GM23338 (cell line): ENCODE measurements around the gene CHSY1. TPM values are rescaled to one million over a fixed set of nuclear protein-coding genes. Genes with fewer than 3 reads are reported as not detected.

Source experiments
- ATAC-seq: fragments of 200-7000 bp; cut with Tn5 transposase; 3 replicates; pipeline ENCODE4 v1.9.1; 2020
- DNase-seq: peaks from one replicate; pipeline ENCODE4 v3.0.0-alpha.2; 2015; ENCODE audit warnings: low spot score
- H2AFZ ChIP-seq: fragments of 200-600 bp; sonication (generic); 2 replicates; pipeline ENCODE4 v1.8.0; 2016; ENCODE audit warnings: antibody characterized with exemption, mild to moderate bottlenecking, moderate library complexity
- H3F3A ChIP-seq: fragments of 200-600 bp; sonication (generic); replicated peaks from 2 replicates; pipeline ENCODE4 v1.8.0; 2017; ENCODE audit warnings: antibody characterized with exemption, mixed run types, low read depth
- H3K27ac ChIP-seq: fragments of 200-600 bp; sonication (generic); 2 replicates; pipeline ENCODE4 v1.6.1; 2016; ENCODE audit warnings: low read depth
- H3K27me3 ChIP-seq: fragments of 200-600 bp; sonication (generic); 2 replicates; pipeline ENCODE4 v1.8.0; 2016; ENCODE audit warnings: mild to moderate bottlenecking, mixed run types, moderate library complexity; ENCODE audit not compliant: insufficient read depth
- H3K36me3 ChIP-seq: fragments of 200-600 bp; sonication (generic); 2 replicates; pipeline ENCODE4 v1.8.0; 2016; ENCODE audit warnings: mild to moderate bottlenecking; ENCODE audit not compliant: insufficient read depth
- H3K4me1 ChIP-seq: fragments of 200-600 bp; sonication (generic); 2 replicates; pipeline ENCODE4 v1.8.0; 2016; ENCODE audit warnings: mild to moderate bottlenecking, moderate library complexity; ENCODE audit not compliant: insufficient read depth
- H3K4me2 ChIP-seq: fragments of 200-600 bp; sonication (generic); 2 replicates; pipeline ENCODE4 v1.7.1; 2017; ENCODE audit warnings: mixed run types
- H3K4me3 ChIP-seq: fragments of 200-600 bp; sonication (generic); 2 replicates; pipeline ENCODE4 v1.6.1; 2016; ENCODE audit warnings: mixed run types
- H3K79me2 ChIP-seq: fragments of 200-600 bp; sonication (generic); replicated peaks from 2 replicates; pipeline ENCODE4 v1.8.0; 2017; ENCODE audit warnings: mild to moderate bottlenecking; ENCODE audit not compliant: insufficient read depth
- H3K9me2 ChIP-seq: fragments of 200-600 bp; sonication (generic); 2 replicates; pipeline ENCODE4 v1.8.0; 2017; ENCODE audit not compliant: insufficient read depth
- H4K20me1 ChIP-seq: fragments of 200-600 bp; sonication (generic); replicated peaks from 2 replicates; pipeline ENCODE4 v1.8.0; 2017; ENCODE audit warnings: mild to moderate bottlenecking; ENCODE audit not compliant: insufficient read depth
- H3K27ac Mint-ChIP-seq: 2 replicates; pipeline ENCODE4 v1.8.0; 2020; ENCODE audit warnings: inconsistent platforms, mild to moderate bottlenecking, moderate library complexity, mixed read lengths
- H3K27me3 Mint-ChIP-seq: 3 replicates; pipeline ENCODE4 v1.8.0; 2022; ENCODE audit warnings: low read depth, mild to moderate bottlenecking, moderate library complexity, mixed read lengths, inconsistent platforms; ENCODE audit not compliant: insufficient read depth, poor library complexity
- H3K36me3 Mint-ChIP-seq: 3 replicates; pipeline ENCODE4 v1.8.0; 2021; ENCODE audit warnings: low read depth, mild to moderate bottlenecking, inconsistent platforms, moderate library complexity, mixed read lengths
- H3K4me1 Mint-ChIP-seq: 3 replicates; pipeline ENCODE4 v1.8.0; 2020; ENCODE audit warnings: mild to moderate bottlenecking, inconsistent platforms, mixed read lengths
- H3K4me3 Mint-ChIP-seq: 3 replicates; pipeline ENCODE4 v1.8.0; 2021; ENCODE audit warnings: moderate library complexity, mild to moderate bottlenecking, inconsistent platforms, mixed read lengths
- H3K9me3 Mint-ChIP-seq: 3 replicates; pipeline ENCODE4 v1.8.0; 2020; ENCODE audit warnings: moderate library complexity, mild to moderate bottlenecking, inconsistent platforms, mixed read lengths
- CREB1 ChIP-seq: fragments of 250-450 bp; sonication (Bioruptor Pico); IDR thresholded peaks from 2 replicates; pipeline ENCODE4 v1.5.0; 2020; ENCODE audit warnings: low read depth, mild to moderate bottlenecking, moderate library complexity
- EZH2 ChIP-seq: fragments of 200-600 bp; sonication (generic); IDR thresholded peaks from one replicate; pipeline ENCODE4 v1.8.0; 2017; ENCODE audit warnings: antibody characterized with exemption, mild to moderate bottlenecking, low read depth; ENCODE audit not compliant: unreplicated experiment
- EZH2phosphoT487 ChIP-seq: fragments of 200-600 bp; sonication (generic); IDR thresholded peaks from one replicate; pipeline ENCODE4 v1.8.1; 2018; ENCODE audit warnings: antibody characterized with exemption; ENCODE audit not compliant: unreplicated experiment
- JUNB ChIP-seq: IDR thresholded peaks from one replicate; pipeline ENCODE4 v1.6.1; 2016; ENCODE audit warnings: antibody characterized with exemption; ENCODE audit not compliant: unreplicated experiment
- NANOG ChIP-seq: IDR thresholded peaks from 2 replicates; pipeline ENCODE4 v1.6.1; 2016; ENCODE audit warnings: antibody characterized with exemption, borderline replicate concordance
- POLR2AphosphoS5 ChIP-seq: IDR thresholded peaks from 2 replicates; pipeline ENCODE4 v1.6.1; 2016; ENCODE audit warnings: antibody characterized with exemption, low read depth
- ZNF114 ChIP-seq: fragments of 250-450 bp; sonication (Bioruptor Pico); IDR thresholded peaks from 2 replicates; pipeline ENCODE4 v1.5.0; 2020; ENCODE audit warnings: mild to moderate bottlenecking, moderate library complexity
- ZNF331 ChIP-seq: fragments of 250-450 bp; sonication (Bioruptor Pico); IDR thresholded peaks from 2 replicates; pipeline ENCODE4 v1.5.0; 2020; ENCODE audit warnings: low read depth, mild to moderate bottlenecking, moderate library complexity
- polyA plus RNA-seq: library from polyadenylated mRNA; unstranded; fragments of >200 nt; fragmentation: Nextera tagmentation; extraction: Ambion mirVana; gene quantifications from 2 replicates; pipeline ENCODE4 v1.2.1, GENCODE V29; 2016
- total RNA-seq: library from RNA; depleted of rRNA; stranded (reverse); fragments of >200 nt; shearing (Covaris generic); gene quantifications from 2 replicates; pipeline ENCODE4 v1.2.3, GENCODE V29; 2014
- TF ChIP-seq, protein P1 (sequence below): IDR thresholded peaks from 2 replicates; pipeline ENCODE4 v1.6.1; 2016; ENCODE audit warnings: antibody characterized with exemption
- TF ChIP-seq, protein P2 (sequence below), 2 experiments: fragments of 200-600 bp in 1 of 2; sonication (generic) in 1 of 2; conservative IDR thresholded peaks; 2 replicates each; pipeline versions ENCODE4 v1.5.1 to v1.6.1; 2016 to 2017; ENCODE audit warnings: antibody characterized with exemption in 2 of 2, low read depth in 2 of 2, mild to moderate bottlenecking in 2 of 2, moderate library complexity in 1 of 2
- TF ChIP-seq, protein P3 (sequence below): IDR thresholded peaks from one replicate; pipeline ENCODE4 v1.6.1; 2018; ENCODE audit warnings: antibody characterized with exemption; ENCODE audit not compliant: unreplicated experiment
- TF ChIP-seq, protein P4 (sequence below): fragments of 250-450 bp; sonication (Bioruptor Pico); IDR thresholded peaks from 2 replicates; pipeline ENCODE4 v1.5.0; 2020; ENCODE audit warnings: mild to moderate bottlenecking, moderate library complexity

CHSY1 gene
- total and polyA plus RNA-seq, 2 experiments from 2014 or later, result 9.8 to 47.7 TPM

DNA sequence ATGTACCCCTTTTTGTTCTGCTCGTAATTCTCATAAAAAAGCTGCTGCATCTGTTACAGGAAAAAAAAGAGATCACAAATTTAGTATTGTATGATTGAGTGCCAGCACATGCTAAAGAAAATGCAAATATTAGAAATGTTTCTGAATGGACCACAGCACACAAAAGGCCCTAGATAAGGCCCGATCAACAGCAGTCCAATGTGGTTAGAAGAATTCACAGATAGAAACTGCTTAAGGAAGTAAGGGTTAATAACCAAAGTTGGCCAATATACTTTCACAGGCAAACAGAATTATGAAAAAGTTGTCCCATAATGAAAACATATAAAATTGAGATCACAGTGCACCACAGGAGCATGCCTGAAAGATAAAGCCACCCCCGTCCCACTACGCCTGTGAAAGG is 72.9 kb downstream of the CHSY1 start:
- H3K4me2 ChIP-seq, result no peak overlapping the region
- Mint-ChIP-seq H3K27me3 (peaks cover 12% of the 10 kb centered on the region), H3K36me3 (peaks cover 46% of the 10 kb centered on the region), H3K9me3 (no peaks in the 10 kb centered on the region; the same call in 2 of the 3 replicates), H3K4me1 (peaks cover 33% of the 10 kb centered on the region), H3K4me3 (no peak overlapping the region), H3K27ac (0 out of 2 replicates have a peak overlapping the region, but pooled peaks have one; percentile 31)
- no peak overlapping the region for H2AFZ ChIP-seq
- H3F3A ChIP-seq, result peaks cover 4% of the 10 kb centered on the region
- no peaks in the 10 kb centered on the region for H3K36me3 ChIP-seq
- H3K4me1 ChIP-seq, result peaks cover 11% of the 10 kb centered on the region; the same call in 1 of the 2 replicates
- H3K27me3 ChIP-seq, result no peaks in the 10 kb centered on the region
- H4K20me1 ChIP-seq, result peaks cover 8% of the 10 kb centered on the region; the same call in 1 of the 2 replicates
- TF ChIP-seq CREB1 (CRISPR knock-in tag) (no peak), ZNF331 (CRISPR knock-in tag) (no peak), EZH2 (no peak), POLR2AphosphoS5 (no peak), ZNF114 (CRISPR knock-in tag) (no peak), NANOG (no peak), EZH2phosphoT487 (no peak), JUNB (no peak)
- TF ChIP-seq, protein P1, sequence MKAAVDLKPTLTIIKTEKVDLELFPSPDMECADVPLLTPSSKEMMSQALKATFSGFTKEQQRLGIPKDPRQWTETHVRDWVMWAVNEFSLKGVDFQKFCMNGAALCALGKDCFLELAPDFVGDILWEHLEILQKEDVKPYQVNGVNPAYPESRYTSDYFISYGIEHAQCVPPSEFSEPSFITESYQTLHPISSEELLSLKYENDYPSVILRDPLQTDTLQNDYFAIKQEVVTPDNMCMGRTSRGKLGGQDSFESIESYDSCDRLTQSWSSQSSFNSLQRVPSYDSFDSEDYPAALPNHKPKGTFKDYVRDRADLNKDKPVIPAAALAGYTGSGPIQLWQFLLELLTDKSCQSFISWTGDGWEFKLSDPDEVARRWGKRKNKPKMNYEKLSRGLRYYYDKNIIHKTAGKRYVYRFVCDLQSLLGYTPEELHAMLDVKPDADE, result no peak
- TF ChIP-seq, protein P2, sequence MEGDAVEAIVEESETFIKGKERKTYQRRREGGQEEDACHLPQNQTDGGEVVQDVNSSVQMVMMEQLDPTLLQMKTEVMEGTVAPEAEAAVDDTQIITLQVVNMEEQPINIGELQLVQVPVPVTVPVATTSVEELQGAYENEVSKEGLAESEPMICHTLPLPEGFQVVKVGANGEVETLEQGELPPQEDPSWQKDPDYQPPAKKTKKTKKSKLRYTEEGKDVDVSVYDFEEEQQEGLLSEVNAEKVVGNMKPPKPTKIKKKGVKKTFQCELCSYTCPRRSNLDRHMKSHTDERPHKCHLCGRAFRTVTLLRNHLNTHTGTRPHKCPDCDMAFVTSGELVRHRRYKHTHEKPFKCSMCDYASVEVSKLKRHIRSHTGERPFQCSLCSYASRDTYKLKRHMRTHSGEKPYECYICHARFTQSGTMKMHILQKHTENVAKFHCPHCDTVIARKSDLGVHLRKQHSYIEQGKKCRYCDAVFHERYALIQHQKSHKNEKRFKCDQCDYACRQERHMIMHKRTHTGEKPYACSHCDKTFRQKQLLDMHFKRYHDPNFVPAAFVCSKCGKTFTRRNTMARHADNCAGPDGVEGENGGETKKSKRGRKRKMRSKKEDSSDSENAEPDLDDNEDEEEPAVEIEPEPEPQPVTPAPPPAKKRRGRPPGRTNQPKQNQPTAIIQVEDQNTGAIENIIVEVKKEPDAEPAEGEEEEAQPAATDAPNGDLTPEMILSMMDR (conservative IDR thresholded peaks at IDR 0.05; ENCODE audit: low read depth in 2 of 2), result no peak
- TF ChIP-seq, protein P3, sequence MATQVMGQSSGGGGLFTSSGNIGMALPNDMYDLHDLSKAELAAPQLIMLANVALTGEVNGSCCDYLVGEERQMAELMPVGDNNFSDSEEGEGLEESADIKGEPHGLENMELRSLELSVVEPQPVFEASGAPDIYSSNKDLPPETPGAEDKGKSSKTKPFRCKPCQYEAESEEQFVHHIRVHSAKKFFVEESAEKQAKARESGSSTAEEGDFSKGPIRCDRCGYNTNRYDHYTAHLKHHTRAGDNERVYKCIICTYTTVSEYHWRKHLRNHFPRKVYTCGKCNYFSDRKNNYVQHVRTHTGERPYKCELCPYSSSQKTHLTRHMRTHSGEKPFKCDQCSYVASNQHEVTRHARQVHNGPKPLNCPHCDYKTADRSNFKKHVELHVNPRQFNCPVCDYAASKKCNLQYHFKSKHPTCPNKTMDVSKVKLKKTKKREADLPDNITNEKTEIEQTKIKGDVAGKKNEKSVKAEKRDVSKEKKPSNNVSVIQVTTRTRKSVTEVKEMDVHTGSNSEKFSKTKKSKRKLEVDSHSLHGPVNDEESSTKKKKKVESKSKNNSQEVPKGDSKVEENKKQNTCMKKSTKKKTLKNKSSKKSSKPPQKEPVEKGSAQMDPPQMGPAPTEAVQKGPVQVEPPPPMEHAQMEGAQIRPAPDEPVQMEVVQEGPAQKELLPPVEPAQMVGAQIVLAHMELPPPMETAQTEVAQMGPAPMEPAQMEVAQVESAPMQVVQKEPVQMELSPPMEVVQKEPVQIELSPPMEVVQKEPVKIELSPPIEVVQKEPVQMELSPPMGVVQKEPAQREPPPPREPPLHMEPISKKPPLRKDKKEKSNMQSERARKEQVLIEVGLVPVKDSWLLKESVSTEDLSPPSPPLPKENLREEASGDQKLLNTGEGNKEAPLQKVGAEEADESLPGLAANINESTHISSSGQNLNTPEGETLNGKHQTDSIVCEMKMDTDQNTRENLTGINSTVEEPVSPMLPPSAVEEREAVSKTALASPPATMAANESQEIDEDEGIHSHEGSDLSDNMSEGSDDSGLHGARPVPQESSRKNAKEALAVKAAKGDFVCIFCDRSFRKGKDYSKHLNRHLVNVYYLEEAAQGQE, result no peak
- TF ChIP-seq, protein P4, sequence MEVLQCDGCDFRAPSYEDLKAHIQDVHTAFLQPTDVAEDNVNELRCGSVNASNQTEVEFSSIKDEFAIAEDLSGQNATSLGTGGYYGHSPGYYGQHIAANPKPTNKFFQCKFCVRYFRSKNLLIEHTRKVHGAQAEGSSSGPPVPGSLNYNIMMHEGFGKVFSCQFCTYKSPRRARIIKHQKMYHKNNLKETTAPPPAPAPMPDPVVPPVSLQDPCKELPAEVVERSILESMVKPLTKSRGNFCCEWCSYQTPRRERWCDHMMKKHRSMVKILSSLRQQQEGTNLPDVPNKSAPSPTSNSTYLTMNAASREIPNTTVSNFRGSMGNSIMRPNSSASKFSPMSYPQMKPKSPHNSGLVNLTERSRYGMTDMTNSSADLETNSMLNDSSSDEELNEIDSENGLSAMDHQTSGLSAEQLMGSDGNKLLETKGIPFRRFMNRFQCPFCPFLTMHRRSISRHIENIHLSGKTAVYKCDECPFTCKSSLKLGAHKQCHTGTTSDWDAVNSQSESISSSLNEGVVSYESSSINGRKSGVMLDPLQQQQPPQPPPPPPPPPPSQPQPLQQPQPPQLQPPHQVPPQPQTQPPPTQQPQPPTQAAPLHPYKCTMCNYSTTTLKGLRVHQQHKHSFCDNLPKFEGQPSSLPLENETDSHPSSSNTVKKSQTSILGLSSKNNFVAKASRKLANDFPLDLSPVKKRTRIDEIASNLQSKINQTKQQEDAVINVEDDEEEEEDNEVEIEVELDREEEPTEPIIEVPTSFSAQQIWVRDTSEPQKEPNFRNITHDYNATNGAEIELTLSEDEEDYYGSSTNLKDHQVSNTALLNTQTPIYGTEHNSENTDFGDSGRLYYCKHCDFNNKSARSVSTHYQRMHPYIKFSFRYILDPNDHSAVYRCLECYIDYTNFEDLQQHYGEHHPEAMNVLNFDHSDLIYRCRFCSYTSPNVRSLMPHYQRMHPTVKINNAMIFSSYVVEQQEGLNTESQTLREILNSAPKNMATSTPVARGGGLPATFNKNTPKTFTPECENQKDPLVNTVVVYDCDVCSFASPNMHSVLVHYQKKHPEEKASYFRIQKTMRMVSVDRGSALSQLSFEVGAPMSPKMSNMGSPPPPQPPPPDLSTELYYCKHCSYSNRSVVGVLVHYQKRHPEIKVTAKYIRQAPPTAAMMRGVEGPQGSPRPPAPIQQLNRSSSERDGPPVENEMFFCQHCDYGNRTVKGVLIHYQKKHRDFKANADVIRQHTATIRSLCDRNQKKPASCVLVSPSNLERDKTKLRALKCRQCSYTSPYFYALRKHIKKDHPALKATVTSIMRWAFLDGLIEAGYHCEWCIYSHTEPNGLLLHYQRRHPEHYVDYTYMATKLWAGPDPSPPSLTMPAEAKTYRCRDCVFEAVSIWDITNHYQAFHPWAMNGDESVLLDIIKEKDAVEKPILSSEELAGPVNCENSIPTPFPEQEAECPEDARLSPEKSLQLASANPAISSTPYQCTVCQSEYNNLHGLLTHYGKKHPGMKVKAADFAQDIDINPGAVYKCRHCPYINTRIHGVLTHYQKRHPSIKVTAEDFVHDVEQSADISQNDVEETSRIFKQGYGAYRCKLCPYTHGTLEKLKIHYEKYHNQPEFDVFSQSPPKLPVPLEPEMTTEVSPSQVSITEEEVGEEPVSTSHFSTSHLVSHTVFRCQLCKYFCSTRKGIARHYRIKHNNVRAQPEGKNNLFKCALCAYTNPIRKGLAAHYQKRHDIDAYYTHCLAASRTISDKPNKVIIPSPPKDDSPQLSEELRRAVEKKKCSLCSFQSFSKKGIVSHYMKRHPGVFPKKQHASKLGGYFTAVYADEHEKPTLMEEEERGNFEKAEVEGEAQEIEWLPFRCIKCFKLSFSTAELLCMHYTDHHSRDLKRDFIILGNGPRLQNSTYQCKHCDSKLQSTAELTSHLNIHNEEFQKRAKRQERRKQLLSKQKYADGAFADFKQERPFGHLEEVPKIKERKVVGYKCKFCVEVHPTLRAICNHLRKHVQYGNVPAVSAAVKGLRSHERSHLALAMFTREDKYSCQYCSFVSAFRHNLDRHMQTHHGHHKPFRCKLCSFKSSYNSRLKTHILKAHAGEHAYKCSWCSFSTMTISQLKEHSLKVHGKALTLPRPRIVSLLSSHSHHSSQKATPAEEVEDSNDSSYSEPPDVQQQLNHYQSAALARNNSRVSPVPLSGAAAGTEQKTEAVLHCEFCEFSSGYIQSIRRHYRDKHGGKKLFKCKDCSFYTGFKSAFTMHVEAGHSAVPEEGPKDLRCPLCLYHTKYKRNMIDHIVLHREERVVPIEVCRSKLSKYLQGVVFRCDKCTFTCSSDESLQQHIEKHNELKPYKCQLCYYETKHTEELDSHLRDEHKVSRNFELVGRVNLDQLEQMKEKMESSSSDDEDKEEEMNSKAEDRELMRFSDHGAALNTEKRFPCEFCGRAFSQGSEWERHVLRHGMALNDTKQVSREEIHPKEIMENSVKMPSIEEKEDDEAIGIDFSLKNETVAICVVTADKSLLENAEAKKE (CRISPR knock-in tag), result no peak
- DNase-seq, result no peak
- H3K79me2 ChIP-seq, result peaks cover 53% of the 10 kb centered on the region
- no peak for ATAC-seq
- H3K9me2 ChIP-seq, result no peaks in the 10 kb centered on the region
- peak overlapping the region; percentile 76; the same call in 1 of the 2 replicates for H3K27ac ChIP-seq
- H3K4me3 ChIP-seq, result no peak overlapping the region
